Stimulated activated CD4-positive, alpha-beta T cell treated with anti-CD3 and anti-CD28 coated beads, Interleukin-15, amount 100 ng/mL, for 24 hours (primary cell): ENCODE measurements around the gene KIF7.
"Not testable (repeated sequence)": the region's sequence is repeated elsewhere in the genome, so short reads cannot be mapped to it uniquely, and the experiment has no call there.

ENCODE experiments used
- DNase-seq: peaks from one replicate; pipeline ENCODE4 v3.0.0-alpha.2; 2020

The KIF7 gene

DNA sequence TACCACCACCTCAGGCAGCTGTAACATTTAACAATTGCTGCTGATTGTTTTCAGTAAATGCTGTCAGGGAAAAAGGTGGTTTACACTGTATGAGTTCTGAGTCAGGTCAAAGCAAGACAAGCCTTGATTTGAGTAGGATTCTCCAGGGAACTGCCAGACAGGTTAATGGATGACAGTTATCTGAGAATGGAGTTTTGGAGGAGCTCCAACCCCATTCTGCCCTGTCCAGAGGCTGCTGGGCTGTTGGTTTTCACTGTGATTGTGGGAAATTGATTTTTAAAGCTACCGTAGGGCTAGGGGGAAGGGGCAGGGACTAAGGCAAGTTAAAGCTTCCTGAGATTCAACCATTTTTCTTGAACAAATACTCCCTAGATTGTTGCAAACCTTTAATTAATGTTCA lies 40.1 kb downstream of the KIF7 start:
- no peak for DNase-seq

GRCh38 chr15:89614164-89614563 lies 41.1 kb downstream of the KIF7 start:
- DNase-seq: no peak

DNA sequence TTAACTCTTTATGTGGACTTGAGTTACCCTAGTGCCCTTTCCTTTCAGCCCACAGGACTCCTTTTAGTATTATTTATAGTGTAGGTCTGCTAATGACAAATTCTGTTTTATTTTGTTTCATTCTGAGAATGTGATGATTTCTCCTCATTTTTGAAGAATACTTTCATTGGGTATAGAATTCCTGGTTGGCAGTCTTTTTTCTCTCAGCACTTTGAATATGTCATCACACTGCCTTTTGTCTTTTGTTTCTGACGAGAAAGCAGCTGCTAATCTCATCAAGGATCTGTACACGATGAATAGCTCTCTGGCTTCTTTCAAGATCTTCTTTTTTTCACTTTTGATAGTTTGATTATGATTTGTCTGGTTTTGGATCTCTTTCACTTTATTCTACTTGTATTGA lies 42.2 kb downstream of the KIF7 start:
- no peak for DNase-seq

DNA sequence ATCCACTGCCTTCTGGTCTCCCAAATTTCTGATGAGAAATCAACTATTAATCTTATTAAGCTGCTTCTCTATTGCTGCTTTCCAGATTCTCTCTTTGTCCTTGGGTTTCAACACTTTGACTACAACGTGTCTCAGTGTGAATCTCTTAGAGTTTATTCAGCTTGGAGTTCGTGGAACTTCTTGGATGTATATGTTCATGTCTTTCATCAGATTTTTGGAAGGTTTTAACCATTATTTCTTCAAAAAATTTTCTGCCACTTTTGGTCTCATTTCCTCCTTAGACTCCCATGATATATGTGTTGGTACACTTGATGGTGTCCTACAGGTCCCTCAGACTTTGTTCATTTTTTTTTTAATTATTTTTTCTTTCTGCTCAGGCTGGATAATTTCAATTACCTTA lies 44.0 kb downstream of the KIF7 start:
- DNase-seq: no peak

GRCh38 chr15:89599021-89599420 lies 56.2 kb downstream of the KIF7 start:
- DNase-seq: no peak

DNA sequence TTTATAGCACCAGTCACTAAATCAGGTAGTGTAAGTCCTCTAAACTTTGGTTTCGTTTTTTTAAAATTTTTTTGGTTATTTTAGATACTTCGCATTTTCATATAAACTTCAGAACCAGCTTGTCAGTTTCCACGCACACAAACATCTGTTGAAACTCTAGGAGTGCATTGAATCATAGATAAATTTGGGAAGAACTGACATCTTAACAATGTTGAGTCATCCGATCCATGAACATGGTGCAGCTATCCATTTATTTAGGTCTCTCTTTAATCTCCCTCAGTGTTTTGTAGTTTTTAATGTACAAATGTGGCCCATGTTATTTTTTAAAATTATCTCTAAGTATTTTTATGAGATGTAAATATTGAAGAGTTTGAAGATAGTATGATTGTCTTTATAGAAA lies 62.2 kb downstream of the KIF7 start:
- no peak for DNase-seq

DNA sequence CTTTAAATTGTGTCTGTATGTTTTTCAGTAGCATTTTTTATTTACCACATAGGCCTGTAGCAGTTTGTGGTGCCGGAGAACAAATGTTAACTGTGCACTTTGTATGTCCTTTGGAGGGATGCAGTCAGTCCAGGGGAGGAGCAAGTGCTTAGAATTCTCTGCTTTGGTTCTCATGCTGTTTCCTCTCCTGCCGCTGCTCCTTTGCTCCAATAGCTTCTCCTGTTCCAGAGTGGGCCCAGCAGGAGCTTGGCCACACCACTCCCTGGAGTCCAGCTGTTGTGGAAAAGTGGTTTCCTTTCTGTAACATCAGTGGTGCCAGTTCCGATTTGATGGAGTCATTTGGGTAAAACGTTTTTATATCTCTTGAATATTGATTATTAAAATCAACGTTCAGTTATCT lies 63.4 kb downstream of the KIF7 start:
- DNase-seq: no peak

DNA sequence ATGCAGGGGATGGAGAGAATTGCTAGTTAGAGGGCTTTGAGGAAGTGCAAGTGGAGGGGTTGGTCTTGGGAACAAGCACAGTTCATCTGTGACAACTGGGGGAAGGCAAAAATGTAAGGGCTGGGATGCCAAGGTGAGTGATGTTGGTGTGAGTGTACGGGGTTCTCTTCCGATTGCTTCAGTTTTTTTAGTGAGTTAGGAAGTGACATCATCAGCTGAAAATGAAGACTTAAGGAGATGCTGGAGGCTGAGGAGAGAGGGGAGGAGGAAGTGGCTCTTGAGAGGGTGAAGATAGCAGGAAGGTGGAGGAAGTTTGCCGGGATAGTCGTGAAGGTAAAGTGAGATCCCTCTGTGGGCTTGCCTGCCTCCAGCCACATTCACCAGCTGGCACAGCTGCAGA lies 67.3 kb downstream of the KIF7 start:
- DNase-seq: no peak

- no peak for DNase-seq
Measured at GRCh38 chr15:89586651-89587050, 68.6 kb downstream of the KIF7 start.

- not testable (repeated sequence) for DNase-seq
Measured at GRCh38 chr15:89580747-89581146, 74.5 kb downstream of the KIF7 start.

- no peak for DNase-seq
Measured at GRCh38 chr15:89578146-89578545, 77.1 kb downstream of the KIF7 start.
